Stimulated activated CD4-positive, alpha-beta T cell treated with anti-CD3 and anti-CD28 coated beads, Interleukin-2, amount 100 ng/mL, for 4 hours (primary cell): ENCODE measurements around the gene CRCP.
"Not testable (repeated sequence)": the region's sequence is repeated elsewhere in the genome, so short reads cannot be mapped to it uniquely, and the experiment has no call there.

Experiments used
- DNase-seq: peaks from one replicate; pipeline ENCODE4 v3.0.0-alpha.2; 2020; ENCODE audit warnings: low read depth

Gene CRCP

GRCh38 chr7:66114743-66115649 lies at the start of gene CRCP:
Gene CRCP (plus strand): TSS chr7:66114847. CDS start chr7:66114963, 116 bp downstream.
- DNase-seq = peak; percentile 76

- DNase-seq = no peak
Measured at GRCh38 chr7:66069732-66070131, 44.9 kb upstream of the CRCP start.

GRCh38 chr7:66070222-66070621 lies 44.4 kb upstream of the CRCP start:
- no peak for DNase-seq

GRCh38 chr7:66072208-66072607 lies 42.4 kb upstream of the CRCP start:
- not testable (repeated sequence) for DNase-seq

GRCh38 chr7:66075590-66076461 lies 38.8 kb upstream of the CRCP start, which contains the start of gene ASL:
Gene ASL (plus strand): TSS chr7:66075819. CDS start chr7:66076082, 263 bp downstream.
- DNase-seq = peak; percentile 77

GRCh38 chr7:66076462-66077329 lies 38.0 kb upstream of the CRCP start:
- DNase-seq = no peak

GRCh38 chr7:66078067-66078466 lies 36.6 kb upstream of the CRCP start:
- DNase-seq = no peak

- no peak for DNase-seq
Measured at GRCh38 chr7:66082083-66082482, 32.6 kb upstream of the CRCP start.

- DNase-seq = no peak
Measured at GRCh38 chr7:66082886-66083415, 31.7 kb upstream of the CRCP start.

- DNase-seq = no peak
Measured at GRCh38 chr7:66083677-66084076, 31.0 kb upstream of the CRCP start.

GRCh38 chr7:66088861-66089838 lies 25.5 kb upstream of the CRCP start:
- no peak for DNase-seq

GRCh38 chr7:66092654-66093053 lies 22.0 kb upstream of the CRCP start:
- DNase-seq = no peak

- no peak for DNase-seq
Measured at GRCh38 chr7:66095010-66095409, 19.6 kb upstream of the CRCP start.

GRCh38 chr7:66099232-66099550 lies 15.5 kb upstream of the CRCP start:
- no peak for DNase-seq

- no peak for DNase-seq
Measured at GRCh38 chr7:66099551-66100407, 14.9 kb upstream of the CRCP start.

GRCh38 chr7:66100408-66101050 lies 14.1 kb upstream of the CRCP start:
- DNase-seq = no peak

- DNase-seq = not testable (repeated sequence)
Measured at GRCh38 chr7:66102168-66102567, 12.5 kb upstream of the CRCP start.

- DNase-seq = not testable (repeated sequence)
Measured at GRCh38 chr7:66103994-66104393, 10.7 kb upstream of the CRCP start.

GRCh38 chr7:66105263-66105748 lies 9.3 kb upstream of the CRCP start:
- no peak for DNase-seq
